NK-92 (cell line): Measurements from ENCODE around the gene PPARGC1A.

ENCODE experiments used
- DNase-seq: peaks from one replicate; lab custom pipeline; 2025; ENCODE audit not compliant: unreplicated experiment; lab: John Stamatoyannopoulos, UW

Gene PPARGC1A

DNA sequence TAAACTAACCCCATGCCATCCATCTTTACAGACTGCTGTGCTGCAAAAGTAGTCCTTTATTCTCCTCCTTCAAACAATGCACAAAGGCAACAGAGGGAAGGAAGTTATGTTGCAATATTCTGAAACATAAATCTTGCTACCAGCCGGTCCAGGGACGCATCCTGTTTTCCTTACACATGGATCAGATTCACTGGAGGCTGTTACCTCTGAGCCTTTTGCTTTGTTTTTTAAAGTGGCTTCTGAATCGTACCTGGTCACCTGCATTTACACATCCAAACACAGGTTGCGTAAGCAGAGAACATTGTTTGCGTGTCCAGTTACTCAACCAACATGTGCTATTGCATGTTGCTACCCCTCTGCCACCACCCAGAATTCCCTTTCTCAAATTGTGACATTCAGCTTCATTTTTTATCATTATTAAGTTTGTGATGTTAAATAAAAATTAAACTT, 8.8 kb downstream of the PPARGC1A start:
- no peak for DNase-seq

DNA sequence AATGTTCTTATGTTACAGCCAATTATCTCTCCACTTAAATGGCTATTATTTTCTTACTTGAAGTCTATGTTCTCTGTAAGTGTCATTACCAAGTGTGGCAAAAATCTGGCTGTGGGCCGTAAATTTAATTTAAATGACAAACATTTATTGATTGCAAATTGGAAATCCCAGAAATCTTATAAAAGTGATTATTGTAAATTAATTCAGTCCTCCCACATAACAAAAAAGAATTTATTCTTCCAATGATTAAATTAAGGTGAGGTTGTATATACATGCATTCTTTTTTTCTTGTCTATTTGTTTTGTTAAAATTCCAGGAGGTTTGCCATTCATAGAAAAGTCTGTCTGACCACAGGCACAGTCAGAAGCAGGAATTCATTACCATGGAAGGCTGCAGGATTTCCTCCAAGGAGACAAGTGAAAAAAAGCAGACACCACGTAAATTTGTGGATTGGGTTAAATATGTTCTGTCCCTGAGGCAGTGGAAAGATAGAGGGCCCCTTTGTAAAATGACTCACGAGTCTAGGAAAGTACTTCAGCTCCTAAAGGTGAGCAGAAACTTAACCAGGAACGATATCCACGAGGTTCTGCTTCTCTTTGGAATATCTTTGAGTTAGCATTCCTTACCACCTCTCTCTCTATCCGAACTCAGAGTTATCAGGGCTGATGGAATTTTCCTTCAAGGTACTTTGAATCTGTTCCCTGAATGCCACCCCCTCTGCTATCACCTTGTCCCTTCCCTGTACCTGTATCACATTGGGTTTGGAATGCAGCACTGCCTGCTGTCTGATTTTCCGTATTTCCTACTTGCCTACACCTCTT, 10.7 kb downstream of the PPARGC1A start:
- DNase-seq: no peak

DNA sequence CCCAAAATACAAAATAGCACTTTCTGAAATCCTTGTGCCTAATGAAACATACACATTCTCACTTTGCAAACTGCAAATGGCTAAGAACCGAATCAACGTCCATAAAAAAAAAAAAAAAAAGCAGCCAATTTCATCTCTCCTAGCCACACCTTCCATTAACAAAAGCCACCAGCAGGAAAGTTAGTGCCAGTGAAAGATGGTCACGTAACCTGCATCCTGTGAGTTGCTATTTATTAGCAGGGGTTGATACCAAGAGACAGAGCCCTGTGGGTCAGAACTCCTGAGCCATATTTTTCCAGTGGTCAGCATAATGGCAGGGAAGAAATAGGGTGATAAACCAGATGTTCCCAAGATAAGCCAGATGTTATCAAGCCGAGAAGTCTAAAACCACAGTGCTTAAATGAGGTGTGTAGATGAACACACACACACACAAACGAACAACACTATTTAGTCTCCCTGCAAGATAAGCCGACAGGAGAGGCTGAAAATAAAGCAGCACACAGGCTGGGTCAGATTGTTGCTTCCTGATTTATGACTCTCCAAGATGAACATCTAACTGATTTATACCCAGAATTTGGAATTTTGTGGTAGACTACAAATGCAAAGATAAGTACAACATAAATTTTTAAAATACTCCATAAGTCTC, 11.5 kb downstream of the PPARGC1A start:
- DNase-seq: no peak

DNA sequence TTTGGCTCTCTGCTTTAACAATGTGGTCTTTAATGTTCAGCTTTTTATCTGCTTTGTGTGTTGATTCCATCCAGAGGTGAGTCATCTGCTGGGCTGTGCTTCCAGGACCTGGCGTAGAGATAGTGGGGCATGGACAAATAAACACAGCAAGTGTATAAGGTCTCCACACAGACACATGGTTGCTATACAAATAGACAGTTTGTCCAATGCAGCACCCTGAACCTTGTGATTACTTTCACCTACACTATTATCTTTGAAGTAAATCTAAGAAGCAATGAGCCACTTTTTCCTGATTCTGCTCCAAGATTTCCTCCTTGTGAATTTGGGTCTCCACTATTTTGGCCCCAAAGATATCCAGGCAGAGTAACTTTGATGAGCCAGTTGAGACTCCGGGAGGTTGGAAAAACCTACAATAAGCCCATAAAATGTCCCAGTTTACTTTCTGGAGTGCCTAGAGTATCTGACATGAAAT, 12.1 kb downstream of the PPARGC1A start:
- no peak for DNase-seq

DNA sequence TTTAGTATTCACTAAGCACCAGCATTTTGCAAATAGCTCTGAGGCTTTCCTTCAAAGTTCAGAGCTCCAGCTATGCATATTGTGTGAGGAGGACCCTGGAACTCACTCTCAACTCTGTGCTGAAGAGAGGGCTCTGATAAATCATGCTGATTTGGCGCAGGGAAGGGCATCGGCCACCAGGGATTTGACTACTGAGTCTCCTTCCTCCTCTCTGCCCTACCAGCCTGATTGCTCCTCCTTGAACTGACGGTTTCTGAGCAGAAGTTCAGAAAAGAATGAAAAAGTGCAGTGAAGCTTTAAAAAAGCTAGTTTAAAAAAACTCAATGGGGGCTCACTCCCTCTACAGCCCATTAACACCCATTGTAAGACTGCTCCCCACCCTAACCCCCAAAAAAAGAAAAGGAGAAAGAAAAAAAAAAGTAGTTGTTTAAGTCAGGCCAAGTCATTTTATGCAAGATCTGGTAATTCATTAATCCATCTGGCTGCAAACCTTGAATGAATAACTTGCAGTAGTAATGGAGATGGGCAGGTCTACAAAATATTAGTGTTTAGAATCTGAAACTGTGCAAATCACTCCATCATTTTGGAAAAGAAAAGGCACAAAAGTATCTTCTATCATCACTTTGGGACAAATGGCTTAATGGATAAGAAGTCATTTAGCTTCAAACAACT, 13.3 kb downstream of the PPARGC1A start:
- DNase-seq: no peak

DNA sequence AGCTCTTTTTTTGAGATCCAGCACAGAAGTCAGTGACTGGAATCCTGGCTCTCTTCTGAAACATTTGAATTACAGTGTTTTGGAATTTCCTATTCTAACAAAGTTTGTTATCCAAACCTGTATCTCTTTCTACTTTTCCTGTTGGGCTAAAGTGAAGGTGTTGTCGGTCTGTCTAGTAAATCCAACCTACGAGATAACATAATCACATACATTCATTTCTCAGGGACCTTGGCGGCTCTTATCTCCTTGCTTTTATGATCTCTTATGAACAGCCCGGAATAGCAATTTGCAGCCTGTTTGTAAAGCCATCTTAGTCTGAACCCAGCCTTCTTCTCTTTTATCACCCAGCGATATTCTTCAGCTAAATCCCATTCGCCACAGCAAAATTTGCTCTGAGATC, 14.5 kb downstream of the PPARGC1A start:
- DNase-seq: no peak

DNA sequence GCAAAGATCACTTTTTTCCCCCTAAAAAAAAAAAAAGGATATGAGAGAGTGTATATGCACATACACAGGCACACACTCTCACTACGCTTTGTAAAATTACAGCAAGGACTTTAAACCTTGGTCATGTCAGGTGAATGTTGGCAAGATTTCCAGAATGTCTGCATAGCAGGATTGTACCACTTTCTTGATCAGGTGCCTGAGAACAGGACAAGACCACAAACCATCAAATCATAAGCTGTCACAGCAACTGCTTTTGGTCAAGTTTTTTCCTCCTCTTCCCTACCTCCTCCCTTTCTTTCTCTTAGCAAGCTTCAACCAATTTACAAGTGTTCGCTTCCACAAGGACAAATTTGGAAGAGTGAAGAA, 15.3 kb downstream of the PPARGC1A start:
- DNase-seq: no peak

DNA sequence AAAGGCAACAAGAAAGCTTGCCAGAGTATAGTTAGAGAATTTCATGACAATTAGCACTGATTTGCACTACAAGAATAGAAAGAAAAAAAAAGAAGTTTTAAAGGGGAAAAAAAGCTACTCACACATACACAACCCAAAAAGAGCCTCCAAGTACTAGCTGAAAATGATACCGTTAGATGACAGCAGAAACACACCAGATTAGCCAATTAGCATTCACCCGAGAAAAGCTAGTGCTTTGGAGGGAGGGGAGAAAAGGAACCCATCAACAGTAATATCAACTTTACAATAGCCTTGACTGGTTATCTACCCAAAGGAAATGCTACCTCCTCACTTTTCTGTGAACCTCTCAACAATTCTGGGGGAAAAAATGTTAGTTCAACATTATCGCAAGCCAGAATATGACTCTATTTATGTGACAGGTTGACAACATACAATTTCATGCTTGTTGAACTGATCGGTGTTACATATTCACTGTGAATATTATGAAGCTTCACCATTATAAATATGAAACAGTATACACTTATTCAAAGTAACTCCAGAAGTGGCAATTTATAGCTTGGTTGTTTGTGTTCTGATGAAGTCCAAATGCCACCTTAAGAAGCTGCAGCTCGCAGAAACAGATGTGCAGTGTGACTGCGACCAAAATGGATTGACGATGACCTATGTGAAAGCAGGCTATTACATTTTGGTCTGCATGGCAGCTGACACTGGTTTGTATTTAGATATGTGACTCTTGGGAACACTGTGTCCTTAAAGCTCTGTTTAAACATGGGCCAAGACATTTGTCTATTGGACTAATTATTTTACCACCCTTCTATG, 15.9 kb downstream of the PPARGC1A start:
- DNase-seq: no peak

DNA sequence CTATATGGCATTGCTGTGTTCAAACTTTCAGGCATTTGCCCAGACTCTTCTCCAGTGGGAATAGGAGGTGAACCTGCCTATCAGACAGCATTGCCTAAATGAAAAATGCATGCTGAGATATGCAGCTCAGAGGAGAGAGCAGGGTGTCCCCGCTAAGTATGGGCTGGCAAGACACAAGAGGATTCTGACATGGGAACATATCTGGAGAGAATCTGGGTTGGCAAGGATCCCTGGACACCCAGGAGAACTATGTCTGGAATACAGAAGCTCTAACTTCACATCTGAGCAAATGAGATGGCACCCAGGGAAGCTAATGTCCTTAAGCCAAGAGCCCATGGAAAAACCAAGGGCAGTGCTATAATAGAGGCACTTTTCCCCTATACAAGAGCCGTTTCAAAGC, 18.4 kb downstream of the PPARGC1A start:
- DNase-seq: no peak

DNA sequence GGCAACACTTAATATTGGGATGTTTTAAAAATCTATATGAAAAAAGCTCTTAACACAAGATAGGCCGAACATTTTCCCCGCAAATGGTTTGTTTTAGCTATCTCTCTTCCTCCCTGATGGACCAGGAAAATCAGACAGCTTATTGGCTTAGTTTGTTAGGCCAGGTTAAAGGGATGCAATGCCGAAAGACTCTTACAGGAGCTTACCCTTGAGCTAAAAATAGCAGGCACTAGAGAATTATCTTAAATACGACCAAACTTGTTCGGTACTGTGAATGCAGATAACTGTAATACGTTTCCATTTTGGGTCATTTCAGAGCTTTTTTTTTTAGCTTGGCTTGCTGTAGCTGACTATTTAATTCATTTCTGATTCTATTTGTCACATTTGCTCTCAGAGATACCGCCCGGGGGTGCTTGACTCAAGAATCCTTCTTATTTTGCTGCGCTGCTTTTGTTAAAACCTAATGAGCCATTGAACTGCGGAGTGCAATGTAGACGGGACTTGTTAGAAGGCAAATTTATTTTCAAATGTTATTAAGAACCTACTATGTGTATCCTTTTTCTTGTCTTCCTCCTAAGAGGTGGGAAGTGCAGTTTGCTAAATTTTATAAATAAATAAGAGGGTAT, 23.3 kb downstream of the PPARGC1A start:
- no peak for DNase-seq

DNA sequence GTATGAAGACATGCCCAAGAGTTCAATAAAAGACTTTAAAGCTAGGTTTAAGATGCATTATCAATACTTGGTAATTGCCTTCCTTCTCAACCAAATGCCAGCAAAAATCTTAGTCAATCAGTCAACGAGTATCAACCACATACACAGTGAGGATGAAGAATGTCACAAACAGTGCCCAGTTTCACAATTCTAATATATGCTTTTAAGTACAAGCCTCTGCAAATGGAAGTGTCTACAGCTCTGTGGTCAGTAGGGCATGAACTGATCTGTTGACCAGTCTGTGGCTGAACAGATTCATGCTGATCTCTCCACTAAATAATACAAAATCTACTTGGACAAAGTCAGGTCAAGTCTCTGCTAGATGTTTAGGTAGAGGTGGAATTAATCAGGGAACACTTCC, 27.9 kb downstream of the PPARGC1A start:
- no peak for DNase-seq

DNA sequence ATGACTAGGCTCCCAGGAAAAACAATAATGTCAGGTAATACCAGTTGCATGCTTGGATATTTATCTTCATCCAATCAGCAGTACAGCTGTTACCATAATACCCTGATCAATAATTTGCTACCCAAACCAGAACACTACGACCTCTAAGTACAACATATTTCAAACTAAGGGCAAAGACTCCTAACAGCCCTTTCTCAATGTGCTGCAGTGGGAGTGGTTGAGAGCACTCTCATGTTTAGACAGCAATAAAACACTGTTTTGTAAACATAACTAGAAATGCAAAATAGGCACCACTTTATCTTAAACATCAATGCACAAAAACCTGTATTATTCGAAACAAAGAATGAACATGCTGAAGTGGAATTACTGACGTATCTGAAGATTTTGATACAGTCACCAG, 28.9 kb downstream of the PPARGC1A start:
- DNase-seq: no peak

DNA sequence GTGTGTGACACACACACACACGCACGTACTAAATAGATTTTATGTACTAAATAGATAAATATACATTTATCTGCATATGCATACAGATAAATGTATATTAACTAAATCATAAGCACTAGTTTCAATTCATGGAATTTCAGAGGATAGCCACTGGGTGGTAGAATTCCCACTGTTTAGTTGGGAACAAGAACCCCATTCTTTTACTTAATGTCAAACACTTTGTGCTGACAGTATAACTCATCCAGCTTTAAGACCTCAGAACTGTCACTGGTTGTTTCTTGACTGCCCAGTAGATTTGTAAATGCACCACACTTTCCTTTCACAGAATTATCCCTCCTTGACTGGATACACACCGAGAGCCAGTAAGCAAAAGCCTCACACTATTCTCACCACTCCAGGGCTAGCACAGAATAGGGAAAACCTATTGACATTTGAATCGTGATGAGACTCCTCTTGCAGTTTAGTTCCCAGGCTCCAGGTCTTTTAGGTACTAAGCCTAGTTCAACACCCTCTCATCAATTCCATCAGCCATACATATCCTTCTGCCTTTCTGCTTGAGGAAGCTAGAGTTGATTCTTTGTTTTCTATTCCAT, 32.4 kb downstream of the PPARGC1A start:
- DNase-seq: no peak

DNA sequence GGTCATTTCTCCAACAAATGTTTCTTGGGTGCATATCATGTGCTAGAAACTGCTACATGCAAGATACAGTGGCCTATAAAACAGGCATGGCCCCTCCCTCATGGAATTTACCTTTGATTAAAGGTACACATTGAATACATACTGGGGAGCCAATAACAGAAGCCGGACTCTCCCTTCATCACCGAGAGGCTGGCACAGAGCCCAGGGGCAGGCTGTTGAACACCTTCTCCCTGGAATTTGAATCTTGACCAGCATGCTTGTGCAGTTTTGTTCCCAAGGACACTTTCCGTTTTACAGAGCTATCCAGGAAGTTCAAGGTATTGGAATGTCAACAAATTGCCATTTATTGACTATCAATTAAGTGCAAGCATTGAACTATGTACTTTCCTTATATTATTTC, 33.2 kb downstream of the PPARGC1A start:
- DNase-seq: no peak

DNA sequence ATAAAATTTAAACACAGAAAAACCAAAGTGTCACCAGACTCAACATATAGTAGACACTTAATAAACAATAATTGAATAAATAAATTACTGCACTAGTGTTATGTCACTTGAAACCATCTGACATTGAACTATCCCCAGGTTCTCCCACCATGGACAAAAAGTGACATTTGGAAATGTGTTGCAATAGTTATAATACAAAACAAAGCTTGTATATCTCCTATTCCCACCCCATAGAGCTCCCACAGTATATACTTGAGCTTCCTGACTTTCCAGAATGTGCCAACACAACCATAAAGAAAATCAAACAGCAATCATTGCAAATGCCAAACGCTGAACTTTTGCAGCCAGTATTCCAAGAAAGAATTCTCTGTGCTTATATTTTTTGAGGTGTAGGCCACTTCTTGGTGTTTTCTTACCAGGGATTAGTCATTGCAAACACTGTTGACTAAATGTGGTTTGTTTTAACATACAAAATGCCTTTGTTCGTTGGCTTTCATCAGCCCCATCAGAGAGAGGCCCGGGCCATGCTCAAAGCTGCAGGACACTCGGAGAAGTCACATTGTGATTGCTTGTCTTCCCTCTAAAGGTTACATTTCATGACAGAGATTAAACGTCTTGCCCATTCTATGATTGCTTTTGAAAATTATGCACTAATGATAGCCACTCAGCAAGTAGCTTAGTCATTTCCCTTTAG, 33.8 kb downstream of the PPARGC1A start:
- no peak for DNase-seq

DNA sequence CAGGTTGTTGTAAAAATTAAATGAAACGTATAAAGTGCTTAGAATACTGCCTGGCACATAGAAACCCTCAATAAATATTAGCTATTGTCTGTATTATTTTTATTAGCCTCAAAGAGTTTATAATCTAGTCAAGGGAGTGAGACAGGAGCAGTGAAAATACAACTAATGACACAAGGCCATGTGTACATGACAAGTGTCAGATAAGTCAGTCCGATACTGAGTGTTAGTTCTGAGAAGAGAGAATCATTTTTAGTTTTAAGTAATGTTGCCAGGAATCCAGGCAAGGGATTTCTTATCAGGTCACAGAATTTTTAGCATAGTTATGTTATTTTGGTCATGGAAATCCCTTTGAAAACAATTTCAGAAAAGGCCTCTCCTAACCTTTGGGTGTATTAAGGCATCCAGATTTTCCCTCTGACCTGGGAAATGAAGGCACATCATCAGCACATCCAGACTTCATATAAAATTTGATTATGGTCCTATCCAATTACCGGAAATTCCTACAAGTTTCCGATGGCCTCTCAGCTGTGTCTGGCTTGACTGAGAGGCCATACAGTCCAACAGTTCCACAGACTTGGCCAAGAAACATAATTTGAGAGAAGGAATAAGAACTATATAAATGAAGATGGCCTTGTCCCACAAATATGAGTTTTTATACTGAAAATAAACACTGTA, 35.7 kb downstream of the PPARGC1A start:
- no peak for DNase-seq

DNA sequence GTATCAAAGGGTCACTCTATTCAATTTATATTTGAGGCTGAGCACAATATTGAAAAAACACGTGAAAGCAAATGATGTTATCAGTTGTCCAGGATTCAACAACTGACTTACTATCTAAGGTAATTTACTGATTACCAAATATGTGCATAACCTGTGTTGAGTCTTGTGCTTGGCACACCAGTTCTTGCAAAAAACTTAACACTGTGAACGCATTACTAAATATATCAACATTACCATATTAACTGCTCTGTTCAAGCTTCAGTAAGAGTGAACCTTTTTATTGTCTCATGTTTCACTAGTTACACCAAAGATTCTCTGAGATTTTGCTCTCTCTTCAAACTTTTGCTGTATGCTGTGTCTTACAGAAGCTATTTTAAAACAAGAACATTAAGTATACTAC, 38.4 kb downstream of the PPARGC1A start:
- DNase-seq: no peak

DNA sequence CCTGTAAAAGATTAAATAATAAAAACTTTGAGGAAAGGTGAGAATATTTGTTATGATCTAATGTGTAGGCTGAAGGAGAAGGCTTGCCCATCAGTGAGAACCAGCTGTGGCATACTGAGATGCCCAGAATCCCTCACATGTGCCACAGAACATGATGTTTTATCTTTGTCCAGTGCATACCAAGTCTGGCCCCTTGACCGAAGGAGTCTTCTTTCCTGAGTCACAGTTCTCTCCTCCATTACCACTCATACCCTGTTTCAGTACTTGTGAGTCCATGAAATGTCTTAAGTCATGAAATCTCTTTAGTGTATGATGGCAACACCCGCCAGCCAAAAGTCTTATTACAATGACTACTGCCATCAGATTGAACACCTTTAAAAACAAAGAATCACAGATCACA, 42.7 kb downstream of the PPARGC1A start:
- no peak for DNase-seq

DNA sequence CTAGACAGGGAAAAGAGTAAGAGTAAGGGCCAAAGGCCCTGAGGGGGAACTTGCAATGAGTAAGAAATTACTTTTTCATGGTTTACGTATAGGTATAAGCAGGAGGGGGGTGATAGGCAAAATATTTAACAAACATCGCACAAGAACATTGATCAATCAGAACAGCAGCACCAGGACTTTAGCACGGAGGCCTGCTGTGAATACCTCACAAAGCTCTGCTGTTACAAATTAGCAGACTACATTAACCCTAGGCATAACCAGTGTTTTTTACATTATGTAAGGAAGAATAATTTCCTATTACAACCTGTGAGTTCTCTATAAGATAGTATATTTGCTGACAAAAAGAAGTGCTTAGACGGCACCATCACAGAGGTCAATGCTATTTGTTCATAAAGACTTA, 44.9 kb downstream of the PPARGC1A start:
- DNase-seq: no peak
